ENCODE data around the gene OTX1. TPM values are rescaled to one million over a fixed set of nuclear protein-coding genes. Genes with fewer than 3 reads are reported as not detected.
"Not testable (repeated sequence)": the region's sequence is repeated elsewhere in the genome, so short reads cannot be mapped to it uniquely, and the experiment has no call there.

OTX1 gene
- total RNA-seq, result not detected

DNA sequence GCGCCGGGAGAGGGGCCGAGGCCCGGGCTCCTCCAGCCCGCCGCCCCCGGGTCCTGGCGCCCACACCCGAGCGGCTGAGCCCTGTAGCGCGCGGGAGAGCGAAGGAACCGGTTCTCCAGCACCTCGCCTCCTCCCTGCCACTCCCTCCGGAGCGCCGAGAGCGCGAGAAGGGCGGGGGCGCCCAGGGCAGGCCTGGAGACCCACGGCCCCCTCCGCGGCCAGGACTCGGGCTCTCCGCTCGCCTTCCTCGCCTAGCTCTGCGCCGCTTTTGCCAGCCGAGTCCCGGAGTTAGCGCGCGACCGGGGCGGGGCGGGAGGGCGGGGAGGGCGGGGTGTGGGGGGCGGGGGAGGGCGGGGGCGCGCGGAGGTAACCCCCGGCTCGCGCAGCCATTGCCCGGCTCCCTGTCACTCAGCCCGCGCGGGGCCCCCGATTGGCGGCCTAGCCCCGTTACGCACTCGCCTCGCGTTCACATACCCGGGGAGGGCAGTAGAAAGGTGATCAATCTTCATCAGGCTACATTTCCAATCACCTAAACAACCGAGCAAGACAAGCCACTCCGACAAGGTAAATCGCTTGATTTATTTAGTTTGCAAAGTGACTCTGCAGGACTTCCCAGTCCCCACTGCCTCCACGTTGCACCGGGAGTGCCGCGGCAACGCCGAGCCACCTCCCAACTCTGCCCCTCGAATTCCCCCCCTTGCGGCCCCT, at the start of gene OTX1:
Gene OTX1, plus strand, starts transcription at position 497 of the 708 bp plus-strand sequence. CDS start 2,161 bp downstream, outside the sequence.
- peak in 1 of 3 donors; percentile 34 for DNase-seq (ENCODE audit: low read depth in 2 of 3, low spot score in 2 of 3)

DNA sequence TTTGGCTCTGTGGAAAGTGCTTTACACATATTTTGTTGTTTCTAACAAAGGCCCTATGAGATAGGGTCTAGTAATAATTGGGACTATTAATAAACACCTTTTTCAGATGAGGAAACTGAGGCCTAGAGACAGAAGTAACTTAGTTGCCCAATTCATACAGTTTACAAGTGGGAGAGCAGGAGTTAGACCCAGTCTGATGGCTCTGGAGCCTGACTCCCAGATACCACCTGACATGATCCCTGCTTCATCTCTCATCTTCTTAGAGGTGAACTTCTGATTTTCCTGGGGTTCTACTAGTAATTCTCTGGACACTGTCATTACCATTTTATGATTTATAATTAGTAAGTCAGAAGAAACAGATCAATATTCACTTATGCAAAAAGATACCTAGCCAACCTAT, 49.1 kb upstream of the OTX1 start:
- DNase-seq (ENCODE audit: low read depth in 2 of 3, low spot score in 2 of 3), result no peak

DNA sequence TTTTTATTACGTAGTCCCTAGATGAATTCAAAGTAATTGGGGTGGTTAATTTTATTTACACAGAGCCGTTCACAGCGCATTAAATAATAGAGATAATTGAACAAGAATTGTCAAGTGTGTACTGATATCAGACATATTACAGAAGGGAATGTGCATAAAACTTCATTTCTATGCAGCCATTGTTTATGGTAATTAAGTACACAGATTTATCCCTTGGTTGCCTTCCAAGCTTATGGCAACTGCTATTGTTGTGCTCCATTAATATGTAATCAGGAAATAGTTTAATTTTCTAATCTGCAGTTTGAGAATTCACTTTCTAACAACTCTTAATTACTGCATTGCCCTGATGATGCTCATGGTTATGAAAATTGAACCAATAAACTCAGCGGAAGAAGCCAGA, 47.3 kb upstream of the OTX1 start:
- no peak for DNase-seq (ENCODE audit: low read depth in 2 of 3, low spot score in 2 of 3)

DNA sequence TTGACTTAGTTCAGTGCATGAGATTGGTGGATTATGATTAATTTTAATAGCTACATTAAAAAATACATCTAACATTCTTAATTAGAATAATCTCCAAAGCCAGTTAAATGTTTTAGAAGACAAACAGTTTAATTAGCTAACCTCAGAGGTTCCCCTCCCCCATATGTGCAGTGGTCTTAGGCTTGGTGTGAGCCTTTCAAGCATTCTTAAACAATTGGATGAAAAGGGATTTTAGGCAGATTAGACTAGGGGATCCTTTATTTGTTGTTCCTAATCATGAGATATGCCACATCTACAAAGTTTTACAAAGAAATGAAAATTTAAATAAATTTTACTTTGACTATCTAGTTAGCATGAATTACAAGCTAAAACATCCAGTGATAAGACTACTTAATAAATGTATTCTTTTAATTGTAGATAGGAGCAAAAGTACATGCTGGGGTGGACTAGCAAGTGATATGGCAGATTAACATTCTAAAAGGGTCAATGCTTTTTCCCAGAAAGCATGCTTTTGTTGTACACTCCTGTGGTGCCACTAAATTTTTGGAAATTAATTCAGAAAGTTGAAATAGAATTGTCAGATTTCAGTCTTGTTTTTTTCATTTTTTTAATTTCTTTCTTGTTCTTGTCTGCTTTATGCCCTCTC, 42.7 kb upstream of the OTX1 start:
- no peak for DNase-seq (ENCODE audit: low read depth in 2 of 3, low spot score in 2 of 3)

DNA sequence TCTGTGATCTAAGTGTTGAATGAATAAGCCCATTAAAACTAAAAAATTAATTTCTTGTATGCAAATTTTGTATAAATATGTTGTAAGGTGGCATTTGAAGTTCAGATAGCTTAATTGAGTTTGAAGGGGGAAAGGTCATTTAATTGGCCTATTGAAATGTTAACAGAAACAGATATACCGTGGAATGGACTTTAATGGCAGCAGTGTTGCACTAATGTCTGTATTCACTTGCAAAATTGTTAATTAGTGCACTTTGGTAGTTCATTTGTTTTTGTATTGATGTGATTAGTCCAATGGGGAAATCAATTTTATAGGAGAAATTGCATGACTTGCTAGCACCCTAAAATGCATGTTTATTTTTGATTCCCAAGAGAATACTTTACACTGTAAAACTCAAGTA, 41.8 kb upstream of the OTX1 start:
- no peak for DNase-seq (ENCODE audit: low read depth in 2 of 3, low spot score in 2 of 3)

DNA sequence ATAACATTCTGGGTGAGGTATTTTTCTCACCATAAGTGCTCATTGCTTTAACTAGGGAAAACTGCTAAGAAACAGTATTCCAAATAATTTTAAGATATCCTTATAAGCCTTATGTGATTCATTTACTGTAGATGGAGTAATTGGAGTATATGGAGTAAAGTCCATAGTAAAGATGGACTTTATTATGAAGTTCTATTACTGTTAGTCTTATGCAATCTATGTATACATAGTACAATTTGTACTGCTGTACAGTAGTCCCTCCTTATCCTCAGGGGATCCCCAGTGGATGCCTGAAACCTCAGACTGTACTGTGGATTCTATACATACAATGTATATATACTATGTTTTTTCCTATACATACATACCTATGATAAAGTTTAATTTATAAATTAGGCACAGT, 41.1 kb upstream of the OTX1 start:
- no peak for DNase-seq (ENCODE audit: low read depth in 2 of 3, low spot score in 2 of 3)

DNA sequence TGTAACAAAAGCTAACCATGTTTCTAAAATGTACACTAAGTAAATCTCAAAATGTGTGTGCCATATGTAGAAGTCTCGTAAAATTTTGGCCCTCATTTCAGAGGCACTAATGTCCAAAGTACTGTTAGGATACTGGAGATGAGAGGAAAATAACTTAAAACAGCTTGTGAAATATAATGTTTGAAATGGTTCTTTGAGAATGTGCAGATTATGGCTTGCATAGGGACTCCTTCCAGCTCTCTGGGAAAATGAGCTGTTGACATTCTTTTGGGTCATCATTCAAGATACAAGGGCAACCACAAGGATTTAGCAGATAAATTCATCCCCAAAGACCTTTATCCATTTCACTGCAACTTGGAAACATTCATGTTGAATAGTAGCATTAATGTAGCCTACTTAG, 38.1 kb upstream of the OTX1 start:
- no peak for DNase-seq (ENCODE audit: low read depth in 2 of 3, low spot score in 2 of 3)

DNA sequence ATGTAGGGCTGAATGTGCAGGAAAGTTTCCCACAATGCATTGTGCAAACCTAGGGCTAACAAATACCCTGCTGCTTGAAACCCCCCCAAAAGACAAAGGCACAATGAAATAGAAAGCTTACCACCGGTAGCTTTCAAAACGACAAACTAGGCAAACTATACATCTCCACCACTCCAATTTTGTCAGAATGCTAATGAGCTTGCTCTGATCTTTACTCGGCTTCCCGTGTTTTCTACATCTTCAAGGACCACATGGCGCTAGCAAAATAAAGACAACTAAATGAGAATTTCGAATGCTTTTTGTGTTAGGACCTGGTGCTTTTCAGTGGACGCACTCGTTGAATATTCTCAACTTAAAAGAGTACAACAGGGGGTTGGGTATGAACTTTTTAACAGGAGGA, 37.2 kb upstream of the OTX1 start:
- no peak for DNase-seq (ENCODE audit: low read depth in 2 of 3, low spot score in 2 of 3)

DNA sequence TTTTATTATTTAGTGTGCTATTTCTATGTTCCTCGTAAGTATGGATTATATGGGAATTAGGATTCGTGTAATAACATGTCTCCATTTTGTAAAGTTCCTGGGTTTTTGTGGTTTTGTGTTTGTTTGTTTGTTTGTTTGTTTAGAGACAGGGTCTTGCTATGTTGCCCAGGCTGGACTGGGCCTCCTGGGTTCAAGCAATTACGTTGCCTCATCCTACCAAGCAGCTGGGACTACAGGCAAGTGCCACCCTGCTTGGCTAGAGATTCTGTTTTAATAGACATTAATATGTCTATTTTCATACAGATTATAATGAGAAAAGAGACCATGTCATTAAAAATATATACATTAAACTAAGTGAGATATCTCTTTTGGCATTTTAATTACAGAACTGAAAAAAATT, 35.2 kb upstream of the OTX1 start:
- DNase-seq (ENCODE audit: low read depth in 2 of 3, low spot score in 2 of 3), result no peak

DNA sequence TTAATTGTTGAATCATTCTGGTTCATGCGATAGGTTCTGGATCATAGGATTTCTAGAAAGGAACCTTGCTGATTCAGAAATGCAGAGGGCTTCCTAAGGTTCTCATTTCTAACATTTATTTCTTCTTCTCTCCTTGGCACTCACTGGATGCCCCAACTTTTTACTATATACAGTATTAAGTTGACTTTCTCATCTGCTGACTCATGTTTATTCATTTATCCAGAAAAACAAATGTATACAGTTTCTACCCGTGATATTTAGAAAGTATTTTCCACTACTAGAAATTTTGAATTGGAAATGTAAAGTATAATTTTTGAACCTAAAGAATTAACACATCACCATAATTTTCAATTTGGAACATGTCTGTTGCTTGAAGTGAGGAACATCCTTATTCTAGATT, 32.2 kb upstream of the OTX1 start:
- no peak for DNase-seq (ENCODE audit: low read depth in 2 of 3, low spot score in 2 of 3)

DNA sequence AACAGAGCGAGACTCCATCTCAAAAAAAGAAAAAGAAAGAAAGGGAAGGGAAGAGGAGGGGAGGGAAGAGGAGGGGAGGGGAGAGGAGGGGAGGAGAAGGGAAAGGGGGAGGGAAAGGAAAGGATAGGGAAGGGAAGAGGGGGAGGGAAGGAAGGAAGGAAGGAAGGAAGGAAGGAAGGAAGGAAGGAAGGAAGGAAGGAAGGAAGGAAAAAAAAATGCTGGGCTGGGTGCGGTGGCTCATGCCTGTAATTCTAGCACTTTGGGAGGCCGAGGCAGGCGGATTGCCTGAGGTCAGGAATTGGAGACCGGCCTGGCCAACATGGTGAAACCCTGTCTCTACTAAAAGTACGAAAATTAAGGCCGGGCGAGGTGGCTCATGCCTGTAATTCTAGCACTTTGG, 30.9 kb upstream of the OTX1 start:
- DNase-seq (ENCODE audit: low read depth in 2 of 3, low spot score in 2 of 3), result not testable (repeated sequence)

DNA sequence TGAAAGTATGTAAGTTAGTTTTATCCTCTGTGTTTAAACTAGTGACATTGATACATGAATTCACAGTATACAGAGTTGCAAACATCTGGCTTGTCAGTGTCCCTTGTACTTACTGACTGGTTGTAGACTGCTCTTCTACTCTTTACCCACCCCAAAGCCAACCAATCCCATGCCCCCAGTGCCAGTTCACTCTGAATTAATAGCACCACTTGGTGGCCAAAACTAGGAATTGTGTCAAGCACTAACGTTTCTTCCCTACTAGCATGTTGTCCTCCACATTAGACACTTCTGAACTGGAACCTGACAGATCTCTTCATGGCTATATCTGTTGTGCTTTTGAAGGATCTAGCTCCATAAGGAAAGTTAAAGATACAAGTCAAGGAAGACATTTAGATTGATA, 27.2 kb upstream of the OTX1 start:
- DNase-seq (ENCODE audit: low read depth in 2 of 3, low spot score in 2 of 3), result peak in 2 of 3 donors; percentile 32 to 67

DNA sequence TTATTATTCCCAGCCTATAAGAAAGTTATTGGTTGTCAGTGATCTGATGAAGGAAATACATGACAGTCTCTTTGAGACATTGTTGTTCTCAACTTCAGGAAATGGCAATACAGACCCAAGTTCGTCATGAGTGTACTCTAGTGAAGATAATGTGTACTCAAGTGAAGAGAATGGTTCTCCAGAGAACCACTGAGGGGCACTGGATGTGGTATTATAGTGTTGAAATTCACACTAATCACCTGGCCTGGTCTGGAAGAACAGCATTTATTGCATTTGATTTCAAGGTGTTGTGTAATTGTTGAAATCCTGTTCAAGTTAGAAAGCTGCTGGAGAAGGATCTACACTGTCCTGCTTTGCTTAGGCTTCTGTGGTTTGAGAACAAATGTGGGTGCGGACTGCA, 23.4 kb upstream of the OTX1 start:
- no peak for DNase-seq (ENCODE audit: low read depth in 2 of 3, low spot score in 2 of 3)

DNA sequence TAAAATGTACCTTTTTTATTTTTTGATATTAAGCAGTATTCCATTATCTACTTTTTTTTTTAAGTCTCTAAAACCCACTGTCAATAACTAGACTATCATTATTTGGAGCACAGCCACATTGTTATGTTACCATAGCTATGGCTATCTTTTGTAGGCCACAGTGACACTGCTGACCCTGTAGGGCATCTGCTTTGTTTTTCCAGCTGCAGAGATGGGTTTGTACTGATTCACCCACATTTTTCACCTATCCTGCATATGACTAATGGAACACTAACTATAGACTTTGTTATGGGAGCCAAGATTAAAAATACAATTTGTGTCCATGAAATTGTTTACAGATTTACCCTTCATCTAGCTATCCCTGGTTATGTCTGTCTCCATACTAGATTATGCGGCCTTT, 21.6 kb upstream of the OTX1 start:
- DNase-seq (ENCODE audit: low read depth in 2 of 3, low spot score in 2 of 3), result no peak

DNA sequence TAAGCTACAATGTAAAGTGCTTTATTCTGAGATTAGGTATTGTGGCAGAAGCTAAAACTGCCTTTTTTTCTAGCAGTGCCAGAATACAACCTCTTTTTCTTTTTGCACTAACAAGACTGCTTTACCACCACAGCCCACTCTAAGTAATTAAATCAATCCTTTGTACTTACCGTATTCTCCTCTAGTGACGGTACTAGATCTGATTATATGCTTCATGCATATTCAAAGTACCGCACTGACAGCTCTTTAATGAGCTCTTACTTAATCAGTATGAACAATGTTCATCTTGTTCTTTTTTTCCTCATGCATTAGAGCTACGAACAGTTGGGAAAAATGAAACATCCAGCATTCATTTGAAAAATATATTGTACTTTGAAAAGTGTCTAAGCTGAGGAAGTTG, 16.1 kb upstream of the OTX1 start:
- no peak for DNase-seq (ENCODE audit: low read depth in 2 of 3, low spot score in 2 of 3)

DNA sequence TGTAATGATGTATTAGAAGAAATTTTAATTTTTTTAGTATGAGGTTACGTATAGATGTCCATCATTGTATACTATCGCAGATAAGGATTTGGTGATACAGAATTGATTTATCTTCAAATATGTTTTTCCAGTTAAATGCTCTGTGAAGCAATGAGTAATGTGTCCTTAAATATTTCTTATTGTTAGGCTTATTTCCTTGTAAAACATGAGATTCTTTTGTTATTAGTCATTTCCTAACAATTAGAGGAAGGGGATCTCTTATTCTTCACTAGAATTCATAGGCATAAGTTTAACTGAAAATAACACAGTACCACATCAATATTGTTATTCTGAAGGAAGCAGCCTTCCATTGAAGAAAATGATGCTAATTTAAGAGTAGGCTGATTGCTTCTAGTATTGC, 15.5 kb upstream of the OTX1 start:
- DNase-seq (ENCODE audit: low read depth in 2 of 3, low spot score in 2 of 3), result no peak

DNA sequence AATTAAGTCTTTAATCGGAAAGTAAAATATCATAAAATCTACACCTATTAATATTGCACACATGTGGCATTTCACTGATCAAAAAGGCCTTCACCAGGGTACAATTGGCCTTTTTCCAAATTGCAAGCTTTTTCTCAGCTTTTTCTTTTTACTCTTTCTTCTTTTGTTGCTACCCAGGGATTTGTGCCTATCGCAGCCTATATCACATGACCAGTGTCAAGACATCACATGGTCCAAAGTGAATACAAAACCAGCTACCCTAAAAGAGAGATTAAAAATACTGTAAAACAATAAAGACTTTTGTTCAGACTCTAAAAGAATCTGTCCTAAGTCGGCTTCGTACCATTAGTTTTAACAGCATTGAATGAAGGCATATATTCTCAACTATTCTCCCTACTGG, 15.0 kb upstream of the OTX1 start:
- no peak for DNase-seq (ENCODE audit: low read depth in 2 of 3, low spot score in 2 of 3)

DNA sequence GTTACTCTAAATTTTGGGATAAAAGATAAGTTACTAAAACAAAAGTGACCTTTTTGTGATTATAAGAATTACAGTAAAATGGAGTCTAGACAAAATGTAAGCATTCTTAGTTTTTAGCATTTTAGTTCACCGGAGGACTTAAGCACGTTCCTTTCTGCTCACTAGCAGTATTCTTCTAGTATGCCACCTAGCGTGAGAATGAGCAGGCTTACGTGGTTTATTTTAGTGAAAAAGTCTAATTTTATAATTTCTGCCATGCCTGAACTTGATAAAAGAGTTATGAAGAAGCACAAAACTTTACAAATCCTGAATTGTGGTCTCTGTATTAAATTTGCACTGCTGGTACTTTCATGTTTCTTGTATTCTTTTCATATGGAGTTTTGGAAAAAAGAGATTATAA, 12.6 kb upstream of the OTX1 start:
- DNase-seq (ENCODE audit: low read depth in 2 of 3, low spot score in 2 of 3), result no peak

DNA sequence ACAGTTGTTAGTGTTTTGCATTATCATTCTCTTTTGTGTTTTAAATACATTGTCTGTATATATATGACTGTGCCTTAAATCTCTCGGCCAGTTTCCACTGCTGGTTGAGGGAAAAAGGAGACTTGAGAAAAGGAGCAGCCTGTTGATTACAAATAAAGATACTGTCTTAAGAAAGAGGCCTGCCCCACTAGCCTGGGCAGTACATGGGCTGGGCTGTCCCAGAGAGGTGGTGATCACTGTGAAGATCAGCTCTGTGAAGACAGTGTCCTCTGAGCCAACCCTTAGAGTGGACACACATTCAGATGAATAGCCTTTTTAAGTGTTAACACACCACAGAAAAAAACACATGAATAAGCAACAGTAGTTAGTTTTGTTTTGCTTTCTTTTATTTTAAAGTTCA, 10.0 kb upstream of the OTX1 start:
- no peak for DNase-seq (ENCODE audit: low read depth in 2 of 3, low spot score in 2 of 3)

DNA sequence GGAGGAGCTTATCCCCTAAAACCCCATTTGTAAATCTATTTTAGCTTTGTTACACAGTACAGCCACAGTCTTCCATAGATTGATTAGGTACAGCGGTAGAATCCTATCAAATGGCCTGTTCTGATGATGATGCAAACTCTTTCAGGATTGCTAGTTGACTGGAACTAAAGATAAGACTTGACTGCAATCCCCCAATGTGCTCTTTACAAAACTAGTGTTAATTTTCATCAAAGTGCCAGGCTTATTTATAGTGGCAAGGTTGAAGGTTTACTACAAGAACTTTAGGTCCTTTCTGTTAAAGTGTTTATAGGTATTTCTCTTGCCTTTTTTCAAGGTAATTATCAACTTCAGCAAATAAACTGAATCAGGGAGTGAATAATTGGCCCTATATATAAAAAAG, 9.0 kb upstream of the OTX1 start:
- no peak for DNase-seq (ENCODE audit: low read depth in 2 of 3, low spot score in 2 of 3)

DNA sequence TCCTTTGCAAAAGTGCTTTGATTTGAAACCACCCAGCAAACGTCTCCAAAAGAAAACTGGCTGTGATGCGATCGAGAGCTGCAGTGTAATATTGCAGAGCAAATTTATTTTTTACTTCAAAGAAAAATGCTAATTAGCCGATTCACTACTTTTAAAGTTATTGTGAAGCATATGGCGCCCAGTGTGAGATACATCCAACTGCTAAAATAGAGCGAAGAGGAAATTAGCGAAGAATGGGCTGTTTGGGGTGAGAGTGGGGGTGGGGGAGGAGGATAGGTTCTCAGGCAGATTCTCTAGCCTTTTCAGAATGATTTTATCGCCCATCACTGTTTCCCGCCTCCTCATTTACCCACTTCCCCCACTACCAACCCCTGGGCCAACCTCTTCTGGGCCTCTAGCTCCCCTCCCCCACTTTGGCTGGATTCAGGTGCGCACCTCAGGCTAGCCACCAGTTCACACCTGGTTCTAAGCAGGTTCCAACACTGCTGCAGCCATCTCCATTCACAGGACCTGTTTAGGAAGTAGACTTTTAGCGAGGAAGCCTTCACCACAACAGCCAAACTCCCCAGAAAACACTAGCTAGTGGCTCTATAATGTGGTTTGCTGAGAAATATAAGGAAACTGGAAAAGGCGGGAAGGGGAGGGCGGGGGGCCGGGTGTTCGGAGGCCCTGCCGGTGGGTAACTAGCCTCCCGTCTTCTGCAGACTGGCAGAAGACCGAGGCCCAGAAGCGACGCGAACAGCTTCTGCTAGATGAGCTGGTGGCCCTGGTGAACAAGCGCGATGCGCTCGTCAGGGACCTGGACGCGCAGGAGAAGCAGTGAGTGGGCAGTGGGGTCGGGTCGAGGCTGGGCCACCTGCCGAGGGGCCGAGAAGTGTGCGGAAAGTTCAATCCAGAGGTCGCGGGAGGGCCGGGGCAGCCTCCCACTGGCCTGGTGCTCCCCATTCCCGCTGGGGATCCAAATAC, 6.0 kb upstream of the OTX1 start:
- DNase-seq (ENCODE audit: low read depth in 2 of 3, low spot score in 2 of 3), result no peak

DNA sequence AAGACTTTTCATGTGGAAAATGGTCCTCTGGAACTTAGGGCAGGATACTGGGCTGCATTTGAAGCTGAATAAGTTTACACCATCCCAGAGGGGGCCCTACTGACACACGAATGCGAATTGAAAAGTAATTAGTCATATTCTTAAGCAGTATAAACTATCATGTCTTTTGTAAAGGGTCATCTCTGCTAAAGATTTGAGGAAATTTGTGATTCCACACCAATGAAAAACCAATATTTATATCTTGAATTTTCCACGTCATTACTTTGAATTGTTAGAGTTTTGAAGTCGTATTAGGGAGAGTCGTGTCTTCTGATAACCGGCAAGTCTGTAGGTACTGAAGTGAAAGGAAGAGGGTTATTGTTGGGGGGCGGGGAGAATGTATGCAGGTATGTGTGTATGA, 4.1 kb upstream of the OTX1 start:
- DNase-seq (ENCODE audit: low read depth in 2 of 3, low spot score in 2 of 3), result no peak
